Neural cell (in vitro differentiated cells): ENCODE results near the gene LACC1.

Experiments
- CTCF ChIP-seq: fragments of 450-650 bp; IDR thresholded peaks from 2 replicates; pipeline ENCODE4 v1.5.1; 2014; ENCODE audit warnings: antibody characterized with exemption, mild to moderate bottlenecking, moderate library complexity; ENCODE audit not compliant: poor library complexity, severe bottlenecking
- EP300 ChIP-seq: fragments of 450-650 bp; conservative IDR thresholded peaks from 2 replicates; pipeline ENCODE4 v1.6.1; 2014; ENCODE audit warnings: antibody characterized with exemption, mild to moderate bottlenecking, moderate library complexity; ENCODE audit not compliant: poor library complexity, severe bottlenecking
- POLR2AphosphoS5 ChIP-seq: IDR thresholded peaks from 2 replicates; pipeline ENCODE4 v1.6.1; 2012

GRCh38 chr13:43883631-43884030 lies 3.9 kb downstream of the LACC1 start:
- TF ChIP-seq CTCF: no peak
- no peak for TF ChIP-seq POLR2AphosphoS5
- TF ChIP-seq EP300: no peak
